NCI-H526 (cell line): ENCODE results near the gene C19orf18.
"Not testable (repeated sequence)": the region's sequence is repeated elsewhere in the genome, so short reads cannot be mapped to it uniquely, and the experiment has no call there.

Source experiments
- DNase-seq, 2 experiments: peaks; one replicate each; lab custom pipeline; 2025; lab: John Stamatoyannopoulos, UW

The C19orf18 gene

GRCh38 chr19:57974434-57974833, at the start of gene C19orf18:
C19orf18 (minus strand) TSS chr19:57974534; CDS start chr19:57974432, 102 bp downstream.
- DNase-seq = no peak

GRCh38 chr19:58022283-58022660, 47.9 kb upstream of the C19orf18 start:
- no peak for DNase-seq

- peak; percentile 52 to 80 for DNase-seq
Measured at GRCh38 chr19:58021541-58022282, 47.4 kb upstream of the C19orf18 start.

GRCh38 chr19:58020129-58020528, 45.8 kb upstream of the C19orf18 start:
- no peak for DNase-seq

- no peak for DNase-seq
Measured at GRCh38 chr19:58014141-58014540, 39.8 kb upstream of the C19orf18 start.

- peak in 1 of 2 experiments; percentile 9 for DNase-seq
Measured at GRCh38 chr19:58010507-58010906, 36.2 kb upstream of the C19orf18 start.

GRCh38 chr19:58009666-58010301, 35.5 kb upstream of the C19orf18 start:
- peak; percentile 43 to 90 for DNase-seq

- peak in 1 of 2 experiments; percentile 35 for DNase-seq
Measured at GRCh38 chr19:58009301-58009665, 34.9 kb upstream of the C19orf18 start.

GRCh38 chr19:58008877-58009276, 34.5 kb upstream of the C19orf18 start:
- not testable (repeated sequence) for DNase-seq

- peak in 1 of 2 experiments; percentile 4 for DNase-seq
Measured at GRCh38 chr19:58007285-58007684, 33.0 kb upstream of the C19orf18 start.

- peak in 1 of 2 experiments; percentile 35 for DNase-seq
Measured at GRCh38 chr19:58003174-58003828, 29.0 kb upstream of the C19orf18 start.

GRCh38 chr19:58002384-58003173, 28.2 kb upstream of the C19orf18 start, which contains the start of gene ZNF606:
ZNF606 (minus strand) TSS chr19:58002820; CDS start chr19:58001319, 1,501 bp downstream.
- DNase-seq = peak; percentile 66 to 90

GRCh38 chr19:58001895-58002369, 27.6 kb upstream of the C19orf18 start:
- peak; percentile 35 to 62 for DNase-seq

- DNase-seq = no peak
Measured at GRCh38 chr19:58000677-58001076, 26.3 kb upstream of the C19orf18 start.

- no peak for DNase-seq
Measured at GRCh38 chr19:57992841-57993240, 18.5 kb upstream of the C19orf18 start.

GRCh38 chr19:57978586-57979289, 4.4 kb upstream of the C19orf18 start:
- no peak for DNase-seq

GRCh38 chr19:57964761-57965160, 9.6 kb downstream of the C19orf18 start:
- no peak for DNase-seq

- DNase-seq = no peak
Measured at GRCh38 chr19:57961785-57962184, 12.5 kb downstream of the C19orf18 start.

GRCh38 chr19:57954996-57955395, 19.3 kb downstream of the C19orf18 start:
- DNase-seq = no peak

- DNase-seq = no peak
Measured at GRCh38 chr19:57949702-57950101, 24.6 kb downstream of the C19orf18 start.

- DNase-seq = no peak
Measured at GRCh38 chr19:57949296-57949695, 25.0 kb downstream of the C19orf18 start.
